Stimulated activated CD8-positive, alpha-beta memory T cell treated with anti-CD3 and anti-CD28 coated beads, Interleukin-7, amount 100 ng/mL, for 24 hours (primary cell): Measurements from ENCODE around the gene GAB1.
"Not testable (repeated sequence)": the region's sequence is repeated elsewhere in the genome, so short reads cannot be mapped to it uniquely, and the experiment has no call there.

Experiments used
- DNase-seq: peaks from one replicate; pipeline ENCODE4 v3.0.0-alpha.2; 2020; ENCODE audit warnings: low read depth

GAB1 gene

DNA sequence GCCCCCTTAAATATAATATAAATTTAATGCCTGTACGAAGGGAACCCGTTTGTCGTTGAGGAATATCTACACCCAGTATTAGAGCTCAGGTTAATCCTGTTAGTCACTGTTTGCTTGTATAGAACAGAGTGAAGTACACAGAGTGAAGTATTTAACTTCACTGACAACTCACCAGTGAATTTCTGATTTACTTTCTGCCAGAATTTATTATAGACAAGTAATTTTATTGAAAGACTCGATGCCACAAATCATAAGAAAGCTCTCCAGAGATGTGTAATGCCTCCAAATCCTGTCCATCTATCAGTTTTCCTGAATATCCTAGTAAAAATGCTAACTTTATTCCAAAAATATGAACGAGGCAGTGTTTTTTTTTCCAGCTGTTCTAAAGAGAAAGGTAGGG, 1.6 kb downstream of the GAB1 start:
- DNase-seq = no peak

DNA sequence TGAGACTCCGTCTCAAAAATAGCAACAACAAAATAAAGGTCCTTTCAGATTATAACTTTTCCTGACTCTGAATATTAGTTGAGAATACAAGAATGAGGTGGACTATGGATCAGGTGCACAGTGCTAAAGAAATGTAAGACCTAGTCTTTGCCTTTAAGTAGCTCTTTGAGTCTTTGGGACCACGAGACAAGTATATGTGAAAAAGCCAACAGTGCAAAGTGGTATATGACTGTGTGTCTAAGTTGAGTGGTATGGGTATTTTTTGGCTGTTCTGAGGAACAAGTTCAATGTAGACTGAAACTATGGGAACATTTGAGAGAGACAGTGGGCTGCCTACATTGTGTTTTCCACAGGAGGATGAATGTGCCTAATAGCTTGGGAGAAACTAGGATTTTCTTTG, 2.8 kb downstream of the GAB1 start:
- no peak for DNase-seq

- no peak for DNase-seq
Measured at GRCh38 chr4:143341186-143341755, 4.6 kb downstream of the GAB1 start.

DNA sequence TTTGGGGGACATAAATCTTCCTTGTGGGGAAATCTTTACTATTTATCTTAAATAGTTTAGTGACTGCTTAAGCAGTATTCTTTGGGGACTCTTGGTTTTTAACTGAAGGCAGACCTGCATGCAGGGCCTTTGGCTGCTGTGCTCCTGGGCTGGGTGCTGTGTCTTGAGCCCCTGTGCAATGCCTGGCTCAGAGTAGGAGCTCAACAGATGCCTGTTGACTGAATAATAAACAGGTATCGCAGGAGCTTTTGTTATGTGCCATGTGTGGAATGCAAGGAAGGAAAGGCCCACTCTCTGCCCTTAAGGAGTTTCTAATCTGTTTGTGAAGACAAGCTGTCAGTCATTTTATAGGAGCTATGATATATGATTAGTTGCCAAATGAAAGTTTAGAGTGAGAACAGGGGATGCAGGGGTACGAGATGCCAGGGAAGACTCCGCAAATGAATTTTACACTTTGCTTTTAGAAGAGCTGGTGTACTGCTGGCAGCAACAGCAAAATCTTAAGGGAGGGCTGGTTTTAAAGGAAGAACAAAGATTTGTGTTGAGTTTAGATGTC, 6.7 kb downstream of the GAB1 start:
- no peak for DNase-seq

DNA sequence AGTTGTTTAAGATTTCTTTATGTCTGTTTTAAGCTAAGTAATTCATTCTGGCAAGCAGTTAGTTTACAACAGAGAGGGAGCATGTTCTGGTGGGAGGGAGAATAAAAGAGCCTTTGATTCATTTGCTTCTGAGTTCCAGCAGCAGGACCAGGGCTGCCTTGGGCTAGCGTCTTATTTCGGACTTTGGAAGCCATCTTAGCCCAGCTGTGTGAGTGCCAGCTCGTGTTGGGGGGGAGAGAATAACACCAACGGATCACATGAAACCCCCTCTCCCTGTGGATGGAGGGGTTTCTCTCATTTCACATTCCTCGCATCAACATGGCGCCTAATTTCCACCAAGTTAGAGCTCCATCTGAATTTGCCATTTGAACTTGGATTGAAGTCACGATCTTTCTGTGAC, 7.4 kb downstream of the GAB1 start:
- no peak for DNase-seq

GRCh38 chr4:143344774-143345173, 8.1 kb downstream of the GAB1 start:
- DNase-seq = no peak

- DNase-seq = no peak
Measured at GRCh38 chr4:143345356-143345755, 8.7 kb downstream of the GAB1 start.

DNA sequence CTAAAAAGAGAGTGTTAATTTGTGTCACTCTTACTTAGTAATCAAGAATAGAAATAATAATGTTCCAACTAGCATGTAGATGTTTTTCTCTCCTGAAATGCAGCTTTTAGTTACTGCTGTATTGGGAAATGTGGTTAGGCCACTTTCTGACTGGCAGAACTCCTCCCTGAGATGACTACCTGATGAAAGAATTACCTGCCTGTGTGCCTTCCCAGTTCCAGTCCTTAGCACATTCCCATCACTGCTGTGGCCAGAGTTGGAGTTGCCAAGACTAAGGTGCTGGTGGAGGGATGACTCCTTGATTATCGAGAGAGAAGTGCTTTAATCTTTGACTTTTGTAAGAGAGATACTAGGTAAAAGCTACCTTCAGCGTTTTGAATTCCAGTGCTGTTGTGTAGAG, 9.5 kb downstream of the GAB1 start:
- no peak for DNase-seq

DNA sequence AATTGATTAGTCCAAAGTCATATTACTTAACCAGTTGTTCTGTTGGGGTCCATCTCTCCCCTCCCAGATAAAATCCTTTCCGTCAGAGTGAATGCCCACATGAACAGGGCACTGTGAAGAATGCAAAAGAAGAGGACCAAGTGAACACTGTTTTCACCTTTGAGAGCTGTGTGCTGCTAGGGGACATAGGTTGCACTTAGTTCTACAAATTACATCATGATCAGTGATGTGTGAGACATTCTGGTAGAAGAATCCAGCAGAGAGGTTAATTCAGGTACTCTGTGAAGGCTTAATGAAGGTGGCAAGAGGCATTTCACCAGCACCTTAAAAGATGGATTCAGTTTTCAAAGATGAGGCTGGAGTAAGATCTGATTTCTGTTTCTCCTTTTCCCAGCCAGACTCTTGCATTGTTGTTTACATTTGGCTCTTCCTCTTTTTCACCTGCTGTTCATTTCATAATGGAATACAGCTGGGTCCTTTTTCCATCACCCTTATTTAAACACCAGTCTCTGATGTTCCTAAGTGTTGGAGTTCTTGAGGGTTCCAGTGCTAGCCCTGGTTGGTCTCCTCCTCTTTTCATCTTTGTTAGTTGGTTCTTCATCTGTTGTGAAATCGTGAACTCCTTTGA, 10.9 kb downstream of the GAB1 start:
- no peak for DNase-seq

- no peak for DNase-seq
Measured at GRCh38 chr4:143348233-143349077, 11.8 kb downstream of the GAB1 start.

DNA sequence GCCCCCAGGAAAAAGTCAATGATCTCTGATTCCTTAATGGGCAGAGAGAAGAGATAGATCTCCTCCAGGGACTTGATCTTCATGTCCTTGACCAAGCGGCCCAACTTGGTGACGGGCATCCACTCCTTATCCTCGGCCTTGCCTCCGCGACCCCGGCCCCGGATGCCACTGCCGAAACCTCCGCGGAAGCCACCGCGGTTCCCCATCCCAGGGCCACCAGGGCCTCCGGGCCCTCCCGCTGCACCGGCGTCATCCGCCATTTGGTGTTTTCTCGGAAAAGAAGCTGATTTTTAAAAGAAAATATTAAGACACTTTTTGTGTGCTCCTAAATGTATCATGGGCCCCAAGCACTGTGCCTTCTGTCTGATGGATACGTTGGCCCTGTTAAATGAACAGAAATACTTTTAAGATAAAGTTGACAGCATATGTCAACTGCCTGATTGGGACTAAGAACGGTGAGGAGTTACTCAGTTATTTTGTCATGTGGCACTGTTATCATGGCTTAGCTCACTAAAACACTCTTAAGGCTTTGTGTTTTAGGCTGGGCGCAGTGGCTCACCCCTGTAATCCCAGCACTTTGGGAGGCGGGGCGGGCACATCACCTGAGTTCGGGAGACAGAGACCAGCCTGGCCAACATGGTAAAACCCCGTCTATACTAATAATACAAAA, 13.3 kb downstream of the GAB1 start:
- not testable (repeated sequence) for DNase-seq

DNA sequence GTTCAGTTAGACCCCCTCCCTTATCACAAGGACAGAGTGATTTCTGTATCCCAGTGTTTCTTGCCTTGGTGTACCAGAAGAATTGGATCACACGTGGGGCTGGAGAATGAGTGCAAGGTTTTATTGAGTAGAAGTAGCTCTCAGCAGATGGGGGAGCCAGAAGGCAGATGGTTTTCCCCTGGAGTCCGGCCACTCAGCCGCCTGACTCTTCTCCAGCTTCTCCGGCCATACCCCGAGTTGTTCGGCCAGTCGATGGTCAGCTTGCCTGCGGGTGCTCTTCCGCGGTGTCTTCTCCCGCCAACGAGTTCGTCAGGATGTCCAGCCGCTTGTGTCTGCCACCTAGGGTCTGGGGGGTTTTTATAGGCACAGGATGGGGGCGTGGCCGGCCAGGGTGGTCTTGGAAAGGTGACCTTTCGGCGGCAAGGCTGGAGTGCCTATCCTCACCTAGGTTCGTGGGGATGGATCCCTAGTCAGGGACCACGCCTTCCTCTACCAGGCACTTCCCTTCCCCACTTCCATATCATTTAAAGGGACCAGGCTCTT, 14.5 kb downstream of the GAB1 start:
- DNase-seq = no peak

DNA sequence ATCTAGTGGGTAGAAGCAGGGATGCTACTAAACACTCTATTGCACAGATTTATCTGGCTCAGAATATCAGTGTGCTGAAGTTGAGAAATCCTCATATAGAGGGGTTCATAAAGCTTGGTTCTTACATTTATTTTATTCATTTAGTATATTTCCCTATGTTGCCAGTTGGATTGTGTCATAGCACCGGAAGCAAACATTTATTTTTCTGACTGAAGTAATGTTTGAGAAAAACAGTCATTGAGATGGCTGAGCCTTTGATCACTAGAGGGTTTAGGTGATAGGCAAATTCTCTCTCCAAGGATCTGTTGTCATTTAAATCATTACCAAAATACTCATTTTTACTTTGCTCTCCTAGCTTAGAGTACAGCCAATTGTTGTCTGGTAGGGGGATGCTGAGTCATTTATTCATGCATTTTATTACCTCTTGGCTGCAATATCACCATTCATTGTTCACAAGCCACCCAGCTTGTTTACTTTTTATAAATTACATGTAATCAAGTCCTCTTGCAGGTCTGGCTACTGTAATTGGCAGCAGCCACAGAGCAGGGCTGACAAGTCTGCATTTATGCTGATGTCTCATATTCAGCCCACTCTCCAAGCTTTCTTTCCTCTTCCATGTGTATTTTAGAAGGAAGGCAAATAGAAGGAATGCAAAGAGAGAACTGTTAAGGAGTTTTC, 15.2 kb downstream of the GAB1 start:
- no peak for DNase-seq

GRCh38 chr4:143352720-143353119, 16.0 kb downstream of the GAB1 start:
- no peak for DNase-seq

GRCh38 chr4:143353797-143354196, 17.1 kb downstream of the GAB1 start:
- DNase-seq = no peak

- no peak for DNase-seq
Measured at GRCh38 chr4:143354990-143355389, 18.3 kb downstream of the GAB1 start.

GRCh38 chr4:143355540-143356217, 19.0 kb downstream of the GAB1 start:
- no peak for DNase-seq

DNA sequence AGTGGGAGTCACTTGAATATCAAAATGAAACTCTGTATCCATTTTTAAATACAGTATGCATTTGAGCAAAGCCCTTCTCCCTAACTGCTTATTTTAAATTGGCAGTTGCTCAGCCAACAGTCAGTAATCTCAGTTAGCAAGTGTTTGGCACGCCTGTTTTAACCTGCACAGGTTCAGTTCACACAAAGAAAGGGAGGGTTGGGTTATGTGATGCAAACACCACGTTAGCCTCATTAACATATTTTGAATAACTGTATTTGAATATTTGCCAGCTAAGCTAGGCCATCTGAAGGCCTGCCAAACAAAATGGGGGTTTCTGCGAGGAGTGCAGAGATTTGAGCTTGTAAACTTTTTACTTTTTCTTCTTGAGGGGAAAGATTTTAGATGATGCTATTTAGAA, 19.8 kb downstream of the GAB1 start:
- DNase-seq = no peak

GRCh38 chr4:143357161-143357845, 20.6 kb downstream of the GAB1 start:
- DNase-seq = no peak

DNA sequence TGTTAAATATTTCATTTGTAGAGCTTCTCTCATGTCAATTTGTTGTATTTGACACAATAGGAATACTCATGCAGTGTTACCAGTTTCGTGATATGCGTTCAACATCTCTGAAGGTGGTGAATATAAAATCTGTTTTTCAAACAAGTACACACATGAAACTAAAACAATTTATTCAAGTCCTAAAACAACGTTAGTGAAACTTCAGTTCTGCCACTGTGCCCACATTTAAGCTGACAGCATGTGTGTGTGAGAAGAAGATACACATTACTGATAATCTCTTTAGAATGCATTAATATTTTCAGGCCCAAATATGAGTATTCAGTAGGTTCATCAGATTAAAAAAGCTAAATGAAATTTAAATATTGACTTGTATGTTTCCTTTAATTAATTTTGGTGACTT, 21.7 kb downstream of the GAB1 start:
- no peak for DNase-seq
